Measurements from ENCODE around the gene NOS1. TPM values are rescaled to one million over a fixed set of nuclear protein-coding genes. Genes with fewer than 3 reads are reported as not detected.

The NOS1 gene
- total and polyA plus RNA-seq, 2 of the 8 experiments (the other 6 are each of a cell fraction or from before 2014, with no cell fraction given), result 1.5 to 2.0 TPM

GRCh38 chr12:117240081-117240755, 121.2 kb downstream of the NOS1 start (continued):
- no peak for TF ChIP-seq MAFK (IDR thresholded peaks at IDR 0.05; ENCODE audit: low read depth, low read length)

Data from H1 (cell line).